Endothelial cell of umbilical vein (primary cell): ENCODE results near the gene HOXB2. TPM values are rescaled to one million over a fixed set of nuclear protein-coding genes. Genes with fewer than 3 reads are reported as not detected.

Source experiments
- BruUV-seq: library from RNA; stranded (reverse); fragments of 400-500 nt; replicated peaks from 2 replicates; lab custom pipeline; 2021; lab: Mats Ljungman, UMichigan
- CTCF ChIA-PET: fragments of 300-600, 350-600 bp; sonication (Branson Sonifier 250); formaldehyde crosslinking; loops from one replicate; lab custom pipeline; 2021; ENCODE audit warnings: antibody characterized with exemption, inconsistent platforms; lab: Charles Lee
- POLR2A ChIA-PET: fragments of 300-600, 350-600 bp; sonication (Branson Sonifier 250); formaldehyde crosslinking; loops from one replicate; lab custom pipeline; 2021; ENCODE audit warnings: antibody characterized with exemption, inconsistent platforms; lab: Charles Lee
- DNase-seq: peaks from one replicate; pipeline ENCODE4 v3.0.0-alpha.2; 2011; ENCODE audit warnings: low read depth, low spot score
- FAIRE-seq: peaks from 2 replicates; lab custom pipeline; 2011; peaks lifted over from hg19 to GRCh38; lab: Jason Lieb, UNC
- H2AFZ ChIP-seq: 2 replicates; pipeline ENCODE4 v1.6.0; 2012; ENCODE audit warnings: low read depth, low read length, control low read depth, inconsistent platforms
- H3K27ac ChIP-seq: 2 replicates; pipeline ENCODE4 v1.5.1; 2011; ENCODE audit warnings: low read depth, mild to moderate bottlenecking, control low read depth, low read length, moderate library complexity; ENCODE audit not compliant: insufficient read depth
- H3K27me3 ChIP-seq, 2 experiments: 2 replicates each; pipeline versions ENCODE4 v1.6.0 to v1.6.1; 2011; ENCODE audit warnings: low read length in 2 of 2, mixed read lengths in 1 of 2; ENCODE audit not compliant: control insufficient read depth in 2 of 2, insufficient read depth in 2 of 2
- H3K36me3 ChIP-seq, 2 experiments: 2 replicates in 1 of 2; 3 replicates in 1 of 2; pipeline ENCODE4 v1.5.1; 2011; ENCODE audit warnings: low read length in 2 of 2, mild to moderate bottlenecking in 1 of 2, moderate library complexity in 1 of 2; ENCODE audit not compliant: control insufficient read depth in 2 of 2, insufficient read depth in 2 of 2; ENCODE audit errors: extremely low read depth in 1 of 2
- H3K4me1 ChIP-seq: 3 replicates; pipeline ENCODE4 v1.5.1; 2011; ENCODE audit warnings: mild to moderate bottlenecking, low read length; ENCODE audit not compliant: control insufficient read depth, insufficient read depth; ENCODE audit errors: extremely low read depth
- H3K4me2 ChIP-seq: 2 replicates; pipeline ENCODE4 v1.6.1; 2011; ENCODE audit warnings: low read length, control low read depth, mixed read lengths; ENCODE audit not compliant: insufficient read depth
- H3K4me3 ChIP-seq, 3 experiments: fragments of 200-600 bp in 1 of 3; sonication (generic), shearing (Covaris generic) in 1 of 3; replicated peaks in 1 of 3; 2 replicates each; pipeline ENCODE4 v1.5.1; 2011 to 2016; ENCODE audit warnings: control low read depth in 3 of 3, low read length in 3 of 3, mild to moderate bottlenecking in 2 of 3, inconsistent platforms in 1 of 3, low read depth in 1 of 3, moderate library complexity in 1 of 3; ENCODE audit not compliant: insufficient read depth in 1 of 3
- H3K79me2 ChIP-seq: 2 replicates; pipeline ENCODE4 v1.6.0; 2012; ENCODE audit warnings: low read length, inconsistent platforms; ENCODE audit not compliant: control insufficient read depth, insufficient read depth
- H3K9ac ChIP-seq: replicated peaks from 2 replicates; pipeline ENCODE3; 2011; ENCODE audit warnings: low read length, control low read depth; ENCODE audit not compliant: insufficient read depth; ENCODE audit errors: extremely low read depth
- H3K9me1 ChIP-seq: replicated peaks from 3 replicates; pipeline ENCODE4 v1.6.0; 2011; ENCODE audit warnings: mild to moderate bottlenecking, low read length; ENCODE audit not compliant: control insufficient read depth, insufficient read depth; ENCODE audit errors: extremely low read depth
- H3K9me3 ChIP-seq: replicated peaks from 2 replicates; pipeline ENCODE4 v1.5.1; 2012; ENCODE audit warnings: low read length, inconsistent platforms; ENCODE audit not compliant: control insufficient read depth, insufficient read depth
- H4K20me1 ChIP-seq: replicated peaks from 2 replicates; pipeline ENCODE3; 2011; ENCODE audit warnings: mild to moderate bottlenecking, low read length; ENCODE audit not compliant: control insufficient read depth, insufficient read depth; ENCODE audit errors: extremely low read depth
- EZH2 ChIP-seq: IDR thresholded peaks from 2 replicates; pipeline ENCODE4 v1.6.1; 2012; ENCODE audit warnings: borderline replicate concordance, low read depth, mild to moderate bottlenecking, moderate library complexity, low read length, inconsistent platforms; ENCODE audit not compliant: severe bottlenecking
- FOS ChIP-seq: IDR thresholded peaks from 2 replicates; pipeline ENCODE4 v1.6.1; 2011; ENCODE audit warnings: mild to moderate bottlenecking, low read length, moderate library complexity, borderline replicate concordance; ENCODE audit not compliant: insufficient read depth
- GATA2 ChIP-seq: IDR thresholded peaks from 2 replicates; pipeline ENCODE4 v1.7.0; 2011; ENCODE audit warnings: low read depth, mild to moderate bottlenecking, moderate library complexity, mixed read lengths, low read length; ENCODE audit not compliant: insufficient read length, insufficient read depth
- JUN ChIP-seq: IDR thresholded peaks from 2 replicates; pipeline ENCODE4 v1.6.1; 2011; ENCODE audit warnings: borderline replicate concordance, low read depth; ENCODE audit not compliant: insufficient read length, insufficient read depth
- MYC ChIP-seq: IDR thresholded peaks from one replicate; pipeline ENCODE4 v1.6.1; 2011; ENCODE audit warnings: mild to moderate bottlenecking, low read depth, low read length
- POLR2A ChIP-seq: IDR thresholded peaks from 2 replicates; pipeline ENCODE4 v1.6.1; 2012; ENCODE audit warnings: low read depth, mild to moderate bottlenecking, control low read depth, low read length
- POLR2AphosphoS5 ChIP-seq: IDR thresholded peaks from 2 replicates; pipeline ENCODE4 v1.6.1; 2012; ENCODE audit warnings: low read depth, mild to moderate bottlenecking, control low read depth, low read length, moderate library complexity; ENCODE audit not compliant: insufficient read depth
- dilution Hi-C: fragments of 300-500 bp; cut with MboI; formaldehyde crosslinking; loops from one replicate; pipeline ENCODE4 v1.15.0; 2019; ENCODE audit warnings: low sequenced_read_pairs; ENCODE audit not compliant: extremely low pct_ligation_motif_present
- intact Hi-C: fragments of 100-400 bp; cut with micrococcal nuclease; formaldehyde crosslinking; loops from one replicate; pipeline ENCODE4 v1.10.0; 2022
- polyA plus RNA-seq, 4 experiments: library from polyadenylated mRNA; depleted of rRNA in 3 of 4; stranded (reverse) in 3 of 4; unstranded in 1 of 4; fragments of >200 nt; gene quantifications; 2 replicates each; pipeline versions ENCODE4 v1.2.1 to v1.2.3, GENCODE V29; 2011 to 2012; ENCODE audit warnings: missing spikeins in 1 of 4
- total RNA-seq: library from RNA; stranded (reverse); gene quantifications from 2 replicates; pipeline ENCODE4 v1.2.3, GENCODE V29; 2021
- TF ChIP-seq, protein P1 (sequence below): IDR thresholded peaks from 2 replicates; pipeline ENCODE4 v1.6.1; 2011; ENCODE audit not compliant: insufficient read depth, insufficient read length
- TF ChIP-seq, protein P2 (sequence below), 2 donors: IDR thresholded peaks; 1 replicate in 1 of 2; 2 replicates in 1 of 2; pipeline ENCODE4 v1.5.1; 2011; ENCODE audit warnings: low read length in 2 of 2, mild to moderate bottlenecking in 2 of 2, moderate library complexity in 2 of 2, control low read depth in 1 of 2, inconsistent platforms in 1 of 2, low read depth in 1 of 2; ENCODE audit not compliant: insufficient read depth in 1 of 2; ENCODE audit errors: extremely low read depth in 1 of 2

Gene HOXB2
- total and polyA plus RNA-seq, 2 donors (not counting 3 experiments of a cell fraction or from before 2014, with no cell fraction given), result 14.1 to 23.3 TPM

DNA sequence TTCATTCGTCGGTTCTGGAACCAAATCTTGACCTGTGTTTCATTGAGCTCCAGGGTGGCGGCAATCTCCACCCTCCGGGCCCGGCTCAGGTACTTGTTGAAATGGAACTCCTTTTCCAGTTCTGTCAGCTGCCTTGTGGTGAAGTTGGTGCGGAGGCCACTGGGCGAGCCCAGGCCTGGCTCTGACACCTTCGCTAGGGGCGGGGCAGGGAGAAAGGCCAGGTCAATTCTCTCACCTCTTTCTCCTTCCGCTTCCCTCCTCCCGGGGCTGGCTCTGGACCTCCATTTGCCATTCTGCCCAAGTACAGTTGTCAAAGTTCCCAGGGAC, 15.3 kb downstream of the HOXB2 start:
- Histone ChIP-seq H3K9ac (no peak overlapping the region), H2AFZ (no peak overlapping the region), H3K9me3 (no peaks in the 10 kb centered on the region), H3K4me1 (no peaks in the 10 kb centered on the region), H3K4me3 (no peak overlapping the region), H4K20me1 (no peaks in the 10 kb centered on the region), H3K9me1 (no peaks in the 10 kb centered on the region), H3K27me3 (peaks cover 16 to 18% of the 10 kb centered on the region in 2 experiments), H3K36me3 (no peaks in the 10 kb centered on the region), H3K27ac (no peak overlapping the region), H3K4me2 (no peak overlapping the region), H3K79me2 (no peaks in the 10 kb centered on the region)
- no TSS peak for BruUV-seq
- DNase-seq (no peak), FAIRE-seq (no peak)
- POLR2A ChIA-PET, result no interaction called here
- CTCF ChIA-PET, result interaction anchor here (0.5 kb wide), 1 partner anchor 8 kb away, joined by 4 read pairs; no protein-coding TSS in a partner anchor
- dilution Hi-C loops (no loop called here), intact Hi-C loops (no loop called here)
- TF ChIP-seq GATA2 (no peak), JUN (no peak), MYC (no peak), FOS (no peak), POLR2AphosphoS5 (no peak), POLR2A (no peak), EZH2 (no peak)
- TF ChIP-seq, protein P1, sequence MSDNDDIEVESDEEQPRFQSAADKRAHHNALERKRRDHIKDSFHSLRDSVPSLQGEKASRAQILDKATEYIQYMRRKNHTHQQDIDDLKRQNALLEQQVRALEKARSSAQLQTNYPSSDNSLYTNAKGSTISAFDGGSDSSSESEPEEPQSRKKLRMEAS, result no peak
- TF ChIP-seq, protein P2, sequence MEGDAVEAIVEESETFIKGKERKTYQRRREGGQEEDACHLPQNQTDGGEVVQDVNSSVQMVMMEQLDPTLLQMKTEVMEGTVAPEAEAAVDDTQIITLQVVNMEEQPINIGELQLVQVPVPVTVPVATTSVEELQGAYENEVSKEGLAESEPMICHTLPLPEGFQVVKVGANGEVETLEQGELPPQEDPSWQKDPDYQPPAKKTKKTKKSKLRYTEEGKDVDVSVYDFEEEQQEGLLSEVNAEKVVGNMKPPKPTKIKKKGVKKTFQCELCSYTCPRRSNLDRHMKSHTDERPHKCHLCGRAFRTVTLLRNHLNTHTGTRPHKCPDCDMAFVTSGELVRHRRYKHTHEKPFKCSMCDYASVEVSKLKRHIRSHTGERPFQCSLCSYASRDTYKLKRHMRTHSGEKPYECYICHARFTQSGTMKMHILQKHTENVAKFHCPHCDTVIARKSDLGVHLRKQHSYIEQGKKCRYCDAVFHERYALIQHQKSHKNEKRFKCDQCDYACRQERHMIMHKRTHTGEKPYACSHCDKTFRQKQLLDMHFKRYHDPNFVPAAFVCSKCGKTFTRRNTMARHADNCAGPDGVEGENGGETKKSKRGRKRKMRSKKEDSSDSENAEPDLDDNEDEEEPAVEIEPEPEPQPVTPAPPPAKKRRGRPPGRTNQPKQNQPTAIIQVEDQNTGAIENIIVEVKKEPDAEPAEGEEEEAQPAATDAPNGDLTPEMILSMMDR (IDR thresholded peaks at IDR 0.05; ENCODE audit: extremely low read depth in 1 of 2, insufficient read depth in 1 of 2, low read depth in 1 of 2, low read length in 2 of 2), result no peak
